Measurements from ENCODE around the gene DPEP3.

Gene DPEP3

DNA sequence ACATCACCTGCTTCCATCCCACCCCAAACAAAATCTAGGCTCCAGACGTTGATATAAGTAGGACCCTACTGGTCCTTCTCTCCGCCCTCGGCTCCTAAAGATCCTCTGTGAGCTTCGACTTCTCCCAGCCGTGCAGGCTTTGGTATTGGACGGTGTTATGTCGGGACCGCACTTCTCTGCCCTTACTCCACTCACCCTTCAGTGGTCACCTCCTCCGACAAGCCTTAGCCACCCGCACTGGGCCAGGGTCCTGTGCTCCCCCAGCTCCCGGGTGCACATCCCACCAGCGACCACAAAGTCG, 45.2 kb downstream of the DPEP3 start (continued):
- TF ChIP-seq PATZ1 (CRISPR knock-in tag; IDR thresholded peaks at IDR 0.05; ENCODE audit: borderline replicate concordance), result no peak
- no peak for TF ChIP-seq OSR1 (CRISPR knock-in tag; IDR thresholded peaks at IDR 0.05)
- no peak for TF ChIP-seq BACH2 (CRISPR knock-in tag; IDR thresholded peaks at IDR 0.05; ENCODE audit: borderline replicate concordance)
- TF ChIP-seq POU6F1 (CRISPR knock-in tag; IDR thresholded peaks at IDR 0.05; ENCODE audit: borderline replicate concordance, low read depth), result no peak
- no peak for TF ChIP-seq RARB (CRISPR knock-in tag; IDR thresholded peaks at IDR 0.05)
- no peak for TF ChIP-seq ZFP30 (CRISPR knock-in tag; IDR thresholded peaks at IDR 0.05)
- no peak for TF ChIP-seq TOX (CRISPR knock-in tag; IDR thresholded peaks at IDR 0.05; ENCODE audit: borderline replicate concordance)

- TF ChIP-seq BACH2 (CRISPR knock-in tag; IDR thresholded peaks at IDR 0.05; ENCODE audit: borderline replicate concordance), result no peak
- no peak for TF ChIP-seq ARNTL (CRISPR knock-in tag; IDR thresholded peaks at IDR 0.05; ENCODE audit: borderline replicate concordance, low read depth)
- TF ChIP-seq TCF4 (CRISPR knock-in tag; IDR thresholded peaks at IDR 0.05; ENCODE audit: borderline replicate concordance), result no peak
- no peak for TF ChIP-seq ISL1 (CRISPR knock-in tag; IDR thresholded peaks at IDR 0.05)
- no peak for TF ChIP-seq GLIS3 (CRISPR knock-in tag; IDR thresholded peaks at IDR 0.05)
- TF ChIP-seq SNAI2 (CRISPR knock-in tag; IDR thresholded peaks at IDR 0.05), result no peak
- no peak for TF ChIP-seq TOX (CRISPR knock-in tag; IDR thresholded peaks at IDR 0.05; ENCODE audit: borderline replicate concordance)
- TF ChIP-seq, protein P1, sequence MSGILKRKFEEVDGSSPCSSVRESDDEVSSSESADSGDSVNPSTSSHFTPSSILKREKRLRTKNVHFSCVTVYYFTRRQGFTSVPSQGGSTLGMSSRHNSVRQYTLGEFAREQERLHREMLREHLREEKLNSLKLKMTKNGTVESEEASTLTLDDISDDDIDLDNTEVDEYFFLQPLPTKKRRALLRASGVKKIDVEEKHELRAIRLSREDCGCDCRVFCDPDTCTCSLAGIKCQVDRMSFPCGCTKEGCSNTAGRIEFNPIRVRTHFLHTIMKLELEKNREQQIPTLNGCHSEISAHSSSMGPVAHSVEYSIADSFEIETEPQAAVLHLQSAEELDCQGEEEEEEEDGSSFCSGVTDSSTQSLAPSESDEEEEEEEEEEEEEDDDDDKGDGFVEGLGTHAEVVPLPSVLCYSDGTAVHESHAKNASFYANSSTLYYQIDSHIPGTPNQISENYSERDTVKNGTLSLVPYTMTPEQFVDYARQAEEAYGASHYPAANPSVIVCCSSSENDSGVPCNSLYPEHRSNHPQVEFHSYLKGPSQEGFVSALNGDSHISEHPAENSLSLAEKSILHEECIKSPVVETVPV (CRISPR knock-in tag; IDR thresholded peaks at IDR 0.05), result no peak
- no peak for TF ChIP-seq RARB (CRISPR knock-in tag; IDR thresholded peaks at IDR 0.05)
- ATAC-seq, result peak; percentile 11
These were observed 45.8 kb downstream of the DPEP3 start for GRCh38 chr16:67934306-67935100.

GRCh38 chr16:67933805-67934204, 46.5 kb downstream of the DPEP3 start:
- no peak for ATAC-seq
- no peak for TF ChIP-seq ZC3H10 (CRISPR knock-in tag; IDR thresholded peaks at IDR 0.05)
- TF ChIP-seq ZFP30 (CRISPR knock-in tag; IDR thresholded peaks at IDR 0.05), result no peak
- no peak for TF ChIP-seq ESRRG (CRISPR knock-in tag; IDR thresholded peaks at IDR 0.05)
- no peak for TF ChIP-seq ISL1 (CRISPR knock-in tag; IDR thresholded peaks at IDR 0.05)
- no peak for TF ChIP-seq ZFP3 (CRISPR knock-in tag; IDR thresholded peaks at IDR 0.05)
- no peak for TF ChIP-seq RARB (CRISPR knock-in tag; IDR thresholded peaks at IDR 0.05)
- TF ChIP-seq ZNF70 (CRISPR knock-in tag; IDR thresholded peaks at IDR 0.05), result no peak
- TF ChIP-seq TSHZ2 (CRISPR knock-in tag; IDR thresholded peaks at IDR 0.05), result no peak
- TF ChIP-seq TCF4 (CRISPR knock-in tag; IDR thresholded peaks at IDR 0.05; ENCODE audit: borderline replicate concordance), result no peak

GRCh38 chr16:67932462-67932840, 47.8 kb downstream of the DPEP3 start:
- ATAC-seq, result no peak
- TF ChIP-seq, protein P2, sequence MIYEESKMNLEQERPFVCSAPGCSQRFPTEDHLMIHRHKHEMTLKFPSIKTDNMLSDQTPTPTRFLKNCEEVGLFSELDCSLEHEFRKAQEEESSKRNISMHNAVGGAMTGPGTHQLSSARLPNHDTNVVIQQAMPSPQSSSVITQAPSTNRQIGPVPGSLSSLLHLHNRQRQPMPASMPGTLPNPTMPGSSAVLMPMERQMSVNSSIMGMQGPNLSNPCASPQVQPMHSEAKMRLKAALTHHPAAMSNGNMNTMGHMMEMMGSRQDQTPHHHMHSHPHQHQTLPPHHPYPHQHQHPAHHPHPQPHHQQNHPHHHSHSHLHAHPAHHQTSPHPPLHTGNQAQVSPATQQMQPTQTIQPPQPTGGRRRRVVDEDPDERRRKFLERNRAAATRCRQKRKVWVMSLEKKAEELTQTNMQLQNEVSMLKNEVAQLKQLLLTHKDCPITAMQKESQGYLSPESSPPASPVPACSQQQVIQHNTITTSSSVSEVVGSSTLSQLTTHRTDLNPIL (CRISPR knock-in tag; IDR thresholded peaks at IDR 0.05; ENCODE audit: low read depth), result no peak
- TF ChIP-seq ZNF8 (CRISPR knock-in tag; IDR thresholded peaks at IDR 0.05) (no peak), PATZ1 (CRISPR knock-in tag; IDR thresholded peaks at IDR 0.05; ENCODE audit: borderline replicate concordance) (no peak), CSDC2 (CRISPR knock-in tag; IDR thresholded peaks at IDR 0.05) (no peak)
- TF ChIP-seq, protein P1 (CRISPR knock-in tag; IDR thresholded peaks at IDR 0.05), result no peak
